Stimulated activated CD4-positive, alpha-beta T cell treated with anti-CD3 and anti-CD28 coated beads, TNF-alpha, amount 100 ng/mL, for 24 hours (primary cell): Measurements from ENCODE around the gene TLR5.

ENCODE experiments used
- DNase-seq, 3 experiments: peaks; one replicate each; pipeline ENCODE4 v3.0.0-alpha.2; 2020; ENCODE audit warnings: low read depth in 3 of 3

TLR5 gene

GRCh38 chr1:223110952-223111351 is 32.1 kb downstream of the TLR5 start:
- DNase-seq: no peak

- DNase-seq: no peak
Measured at GRCh38 chr1:223109581-223110026, 33.4 kb downstream of the TLR5 start.

- DNase-seq: no peak
Measured at GRCh38 chr1:223106856-223107255, 36.2 kb downstream of the TLR5 start.

- DNase-seq: no peak
Measured at GRCh38 chr1:223105568-223105967, 37.5 kb downstream of the TLR5 start.

- DNase-seq: no peak
Measured at GRCh38 chr1:223102797-223103533, 40.1 kb downstream of the TLR5 start.

- no peak for DNase-seq
Measured at GRCh38 chr1:223097713-223098112, 45.3 kb downstream of the TLR5 start.

GRCh38 chr1:223095870-223096269 is 47.2 kb downstream of the TLR5 start:
- DNase-seq: no peak

- DNase-seq: no peak
Measured at GRCh38 chr1:223091896-223092295, 51.2 kb downstream of the TLR5 start.

- DNase-seq: no peak
Measured at GRCh38 chr1:223089250-223089649, 53.8 kb downstream of the TLR5 start.

- DNase-seq: no peak
Measured at GRCh38 chr1:223088713-223089240, 54.3 kb downstream of the TLR5 start.

GRCh38 chr1:223087291-223088255 is 55.5 kb downstream of the TLR5 start:
- no peak for DNase-seq

GRCh38 chr1:223084464-223084866 is 58.6 kb downstream of the TLR5 start:
- DNase-seq: no peak

GRCh38 chr1:223083831-223084230 is 59.2 kb downstream of the TLR5 start:
- DNase-seq: no peak

GRCh38 chr1:223082914-223083313 is 60.1 kb downstream of the TLR5 start:
- no peak for DNase-seq

- peak; percentile 46 to 70 (median 56) for DNase-seq
Measured at GRCh38 chr1:223081181-223081994, 61.7 kb downstream of the TLR5 start.

GRCh38 chr1:223079498-223079897 is 63.5 kb downstream of the TLR5 start:
- no peak for DNase-seq

GRCh38 chr1:223077247-223077833 is 65.7 kb downstream of the TLR5 start:
- no peak for DNase-seq

- DNase-seq: no peak
Measured at GRCh38 chr1:223076362-223076761, 66.7 kb downstream of the TLR5 start.

- DNase-seq: no peak
Measured at GRCh38 chr1:223075834-223076233, 67.2 kb downstream of the TLR5 start.

- DNase-seq: no peak
Measured at GRCh38 chr1:223074445-223075300, 68.4 kb downstream of the TLR5 start.
